HCT116 (cell line): ENCODE results near the gene ADARB2. TPM values are rescaled to one million over a fixed set of nuclear protein-coding genes. Genes with fewer than 3 reads are reported as not detected.

Experiments
- ATAC-seq: fragments of 200-7000 bp; cut with Tn5 transposase; 2 replicates; pipeline ENCODE4 v1.9.1; 2020; ENCODE audit warnings: mild to moderate bottlenecking, moderate library complexity
- BruUV-seq: library from RNA; stranded (reverse); fragments of 400-500 nt; replicated peaks from 2 replicates; lab custom pipeline; 2021; lab: Mats Ljungman, UMichigan
- CTCF ChIA-PET: fragments of 300-600 bp; sonication (Branson Sonifier 250); formaldehyde crosslinking; loops from one replicate; lab custom pipeline; 2021; ENCODE audit warnings: antibody characterized with exemption; lab: Charles Lee
- POLR2A ChIA-PET: fragments of 300-600, 350-600 bp; sonication (Branson Sonifier 250); formaldehyde crosslinking; loops from one replicate; lab custom pipeline; 2021; ENCODE audit warnings: antibody characterized with exemption; lab: Charles Lee
- RAD21 ChIA-PET, 2 experiments: fragments of 300-600 bp; sonication (Branson Sonifier 250); formaldehyde crosslinking; loops; one replicate each; lab custom pipeline; 2023; ENCODE audit warnings: low total read pairs in 2 of 2; ENCODE audit not compliant: uncharacterized antibody in 2 of 2, unreplicated experiment in 2 of 2, low non-redundant PET in 1 of 2; lab: Charles Lee
- DNase-seq: peaks from one replicate; pipeline ENCODE4 v3.0.0-alpha.2; 2010; ENCODE audit warnings: low read depth, low spot score
- H2AFZ ChIP-seq: fragments of 200-600 bp; shearing (Covaris generic), sonication (generic); 2 replicates; pipeline ENCODE4 v1.6.1; 2017; ENCODE audit warnings: low read depth, mixed run types, mixed read lengths, antibody characterized with exemption, low read length; ENCODE audit not compliant: poor library complexity, severe bottlenecking
- H3K27ac ChIP-seq: 2 replicates; pipeline ENCODE4 v1.5.1; 2012; ENCODE audit warnings: low read depth, low read length
- H3K27me3 ChIP-seq: fragments of 200-600 bp; sonication (generic); 2 replicates; pipeline ENCODE4 v1.6.1; 2016; ENCODE audit warnings: mixed run types, low read length, mixed read lengths; ENCODE audit not compliant: insufficient read depth
- H3K36me3 ChIP-seq, 2 experiments: fragments of 200-500 bp in 1 of 2; fragments of 200-600 bp in 1 of 2; sonication (Bioruptor generic) in 1 of 2; sonication (generic) in 1 of 2; 2 replicates each; pipeline versions ENCODE4 v1.5.1 to v1.6.1; 2014 to 2016; ENCODE audit warnings: low read length in 2 of 2, inconsistent platforms in 1 of 2, mixed read lengths in 1 of 2, mixed run types in 1 of 2; ENCODE audit not compliant: insufficient read depth in 2 of 2, control insufficient read depth in 1 of 2
- H3K4me1 ChIP-seq, 2 experiments: fragments of 200-600 bp in 1 of 2; sonication (generic) in 1 of 2; 2 replicates each; pipeline versions ENCODE4 v1.5.1 to v1.6.1; 2012 to 2017; ENCODE audit warnings: low read length in 2 of 2, inconsistent platforms in 1 of 2, mild to moderate bottlenecking in 1 of 2, mixed read lengths in 1 of 2, mixed run types in 1 of 2, moderate library complexity in 1 of 2; ENCODE audit not compliant: insufficient read depth in 2 of 2, control insufficient read depth in 1 of 2
- H3K4me2 ChIP-seq: fragments of 200-600 bp; sonication (generic); 2 replicates; pipeline ENCODE4 v1.6.1; 2017; ENCODE audit warnings: mixed run types, low read length, mixed read lengths
- H3K4me3 ChIP-seq, 2 experiments: fragments of 200-600 bp in 1 of 2; sonication (generic) in 1 of 2; replicated peaks in 1 of 2; 2 replicates each; pipeline ENCODE4 v1.5.1; 2011 to 2016; ENCODE audit warnings: low read length in 2 of 2, control low read depth in 1 of 2, low read depth in 1 of 2, mild to moderate bottlenecking in 1 of 2, mixed read lengths in 1 of 2, mixed run types in 1 of 2
- H3K79me2 ChIP-seq: fragments of 200-600 bp; sonication (generic); 2 replicates; pipeline ENCODE4 v1.6.1; 2017; ENCODE audit warnings: mild to moderate bottlenecking, mixed run types, low read length, moderate library complexity, mixed read lengths; ENCODE audit not compliant: insufficient read depth
- H3K9ac ChIP-seq: fragments of 200-600 bp; sonication (generic); 2 replicates; pipeline ENCODE4 v1.6.1; 2016; ENCODE audit warnings: low read length, mixed read lengths
- H3K9me2 ChIP-seq: fragments of 200-600 bp; sonication (generic), shearing (Covaris generic); 2 replicates; pipeline ENCODE4 v1.6.1; 2017; ENCODE audit warnings: mixed run types, mild to moderate bottlenecking, moderate library complexity; ENCODE audit not compliant: insufficient read depth
- H3K9me3 ChIP-seq, 2 experiments: fragments of 200-500 bp in 1 of 2; fragments of 200-600 bp in 1 of 2; sonication (Bioruptor generic) in 1 of 2; sonication (generic) in 1 of 2; 2 replicates each; pipeline ENCODE4 v1.6.1; 2014 to 2017; ENCODE audit warnings: low read length in 2 of 2, mixed read lengths in 2 of 2, inconsistent platforms in 1 of 2, low read depth in 1 of 2, mild to moderate bottlenecking in 1 of 2, mixed run types in 1 of 2, moderate library complexity in 1 of 2; ENCODE audit not compliant: control insufficient read depth in 1 of 2, insufficient read depth in 1 of 2
- H4K20me1 ChIP-seq: fragments of 200-600 bp; sonication (generic), shearing (Covaris generic); 2 replicates; pipeline ENCODE4 v1.6.1; 2017; ENCODE audit warnings: mixed run types, mild to moderate bottlenecking, moderate library complexity; ENCODE audit not compliant: insufficient read depth
- ATF3 ChIP-seq: IDR thresholded peaks from 2 replicates; pipeline ENCODE4 v1.6.1; 2012
- CEBPB ChIP-seq: IDR thresholded peaks from 2 replicates; pipeline ENCODE4 v1.6.1; 2012; ENCODE audit warnings: low read depth
- CTCF ChIP-seq, 3 experiments: fragments of 200-600 bp in 1 of 3; sonication (generic) in 1 of 3; IDR thresholded peaks in 2 of 3; conservative IDR thresholded peaks in 1 of 3; 2 replicates each; pipeline ENCODE4 v1.5.1; 2012 to 2017; ENCODE audit warnings: low read depth in 2 of 3, low read length in 2 of 3, antibody characterized with exemption in 1 of 3, borderline replicate concordance in 1 of 3, control low read depth in 1 of 3, mild to moderate bottlenecking in 1 of 3, mixed read lengths in 1 of 3, mixed run types in 1 of 3, moderate library complexity in 1 of 3; ENCODE audit not compliant: insufficient read depth in 1 of 3
- EGR1 ChIP-seq: IDR thresholded peaks from 2 replicates; pipeline ENCODE4 v1.6.1; 2012; ENCODE audit warnings: low read depth
- EZH2 ChIP-seq: fragments of 200-600 bp; sonication (generic); IDR thresholded peaks from 2 replicates; pipeline ENCODE4 v1.6.1; 2017; ENCODE audit warnings: antibody characterized with exemption, mixed run types
- FOSL1 ChIP-seq: IDR thresholded peaks from 2 replicates; pipeline ENCODE4 v1.6.1; 2012; ENCODE audit warnings: low read depth
- JUND ChIP-seq: IDR thresholded peaks from 2 replicates; pipeline ENCODE4 v1.6.1; 2012
- MAX ChIP-seq: IDR thresholded peaks from 2 replicates; pipeline ENCODE4 v1.6.1; 2012
- POLR2A ChIP-seq: IDR thresholded peaks from 2 replicates; pipeline ENCODE4 v1.7.0; 2011; ENCODE audit warnings: borderline replicate concordance; ENCODE audit not compliant: insufficient read depth, insufficient read length; ENCODE audit errors: extremely low read depth
- RAD21 ChIP-seq: IDR thresholded peaks from 2 replicates; pipeline ENCODE4 v1.6.1; 2012; ENCODE audit warnings: low read depth, mild to moderate bottlenecking
- REST ChIP-seq: IDR thresholded peaks from 2 replicates; pipeline ENCODE4 v1.6.1; 2012; ENCODE audit warnings: low read depth
- SP1 ChIP-seq: IDR thresholded peaks from 2 replicates; pipeline ENCODE4 v1.6.1; 2012; ENCODE audit warnings: low read depth
- SRF ChIP-seq: IDR thresholded peaks from 2 replicates; pipeline ENCODE4 v1.6.1; 2012; ENCODE audit warnings: low read depth
- TCF7L2 ChIP-seq: IDR thresholded peaks from 2 replicates; pipeline ENCODE4 v1.7.0; 2011; ENCODE audit warnings: borderline replicate concordance, inconsistent platforms; ENCODE audit not compliant: insufficient read depth, insufficient read length; ENCODE audit errors: extremely low read depth
- YY1 ChIP-seq: IDR thresholded peaks from 2 replicates; pipeline ENCODE4 v1.6.1; 2011; ENCODE audit warnings: low read length, low read depth, moderate library complexity, mild to moderate bottlenecking; ENCODE audit not compliant: insufficient replicate concordance; ENCODE audit errors: extremely low read depth
- ZBTB33 ChIP-seq: IDR thresholded peaks from 2 replicates; pipeline ENCODE4 v1.6.1; 2011; ENCODE audit warnings: mild to moderate bottlenecking, low read length, moderate library complexity; ENCODE audit not compliant: insufficient replicate concordance; ENCODE audit errors: extremely low read depth
- ZFX ChIP-seq: fragments of 450-650 bp; IDR thresholded peaks from 2 replicates; pipeline ENCODE4 v1.6.1; 2017
- ZNF274 ChIP-seq: fragments of 200-500 bp; sonication (Bioruptor generic); IDR thresholded peaks from 2 replicates; pipeline ENCODE4 v1.6.1; 2014; ENCODE audit warnings: mild to moderate bottlenecking, low read depth, low read length, inconsistent platforms
- intact Hi-C: fragments of 100-400 bp; cut with micrococcal nuclease; formaldehyde crosslinking; loops from 2 replicates; pipeline ENCODE4 v1.10.0; 2022
- total RNA-seq: library from RNA; stranded (reverse); gene quantifications from one replicate; pipeline ENCODE4 v1.2.1, GENCODE V29; 2021; ENCODE audit not compliant: unreplicated experiment

ADARB2 gene
- total RNA-seq, 1 experiment from 2014 or later = not detected

GRCh38 chr10:1530871-1531517, 206.3 kb downstream of the ADARB2 start:
- Histone ChIP-seq H3K9me2 (no peaks in the 10 kb centered on the region), H3K4me1 (no peaks in the 10 kb centered on the region), H4K20me1 (no peaks in the 10 kb centered on the region), H2AFZ (no peak overlapping the region), H3K4me2 (no peak overlapping the region), H3K27ac (no peak overlapping the region), H3K79me2 (no peaks in the 10 kb centered on the region), H3K9me3 (no peaks in the 10 kb centered on the region), H3K27me3 (no peaks in the 10 kb centered on the region), H3K9ac (no peak overlapping the region), H3K36me3 (no peaks in the 10 kb centered on the region), H3K4me3 (no peak overlapping the region)
- POLR2A ChIA-PET = no interaction called here
- BruUV-seq = no TSS peak
- DNase-seq (no peak), ATAC-seq (no peak)
- intact Hi-C loops = no loop called here
- TF ChIP-seq ATF3 = no peak
- no peak for TF ChIP-seq FOSL1
- no peak for TF ChIP-seq ZFX
- TF ChIP-seq JUND = no peak
- no peak for TF ChIP-seq SRF
- TF ChIP-seq MAX = no peak
- TF ChIP-seq TCF7L2 = no peak
- no peak for TF ChIP-seq ZNF274
- no peak for TF ChIP-seq EZH2
- TF ChIP-seq RAD21 = no peak
- no peak for TF ChIP-seq EGR1
- no peak for TF ChIP-seq POLR2A
- no peak for TF ChIP-seq YY1
- no peak for TF ChIP-seq CEBPB
- TF ChIP-seq REST = no peak
- no peak for TF ChIP-seq CTCF (IDR thresholded peaks at IDR 0.05 in 2 of 3, conservative IDR thresholded peaks at IDR 0.05 in 1 of 3; ENCODE audit: borderline replicate concordance in 1 of 3, insufficient read depth in 1 of 3, low read depth in 2 of 3, low read length in 2 of 3)
- no peak for TF ChIP-seq ZBTB33
- no peak for TF ChIP-seq SP1
- CTCF ChIA-PET = no interaction called here
- RAD21 ChIA-PET = no interaction called here
